HG03066 (cell line): ENCODE measurements around the gene DIO2.

Experiments used
- ATAC-seq: cut with Tn5 transposase; IDR thresholded peaks from one replicate; pipeline ENCODE4 v1.9.1; 2021; ENCODE audit warnings: low read depth; ENCODE audit not compliant: unreplicated experiment

DIO2 gene

GRCh38 chr14:80172375-80173051 is 38.8 kb downstream of the DIO2 start:
- ATAC-seq, result no peak

- no peak for ATAC-seq
Observed at GRCh38 chr14:80167793-80168448, 43.4 kb downstream of the DIO2 start.

GRCh38 chr14:80164991-80165721 is 46.1 kb downstream of the DIO2 start:
- ATAC-seq, result no peak

DNA sequence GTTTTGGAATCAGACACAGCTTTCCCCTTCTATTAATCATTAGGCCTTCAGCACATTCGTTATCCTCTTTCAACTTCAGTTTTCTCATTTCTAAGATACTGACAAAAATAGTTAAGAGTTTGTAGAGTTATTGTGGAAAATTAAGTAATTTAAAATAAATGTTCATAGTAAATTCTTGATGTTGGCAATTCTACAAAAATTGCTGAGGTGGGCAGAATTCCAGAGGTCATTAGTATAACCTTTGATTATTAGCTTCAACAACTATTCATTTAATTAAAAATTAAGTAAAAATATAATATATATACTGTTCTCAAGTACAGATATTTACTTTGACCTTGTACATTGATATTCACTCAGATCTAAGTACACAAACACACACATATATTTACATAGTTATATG is 58.5 kb downstream of the DIO2 start:
- no peak for ATAC-seq

- no peak for ATAC-seq
Observed at GRCh38 chr14:80152166-80152565, 59.1 kb downstream of the DIO2 start.

GRCh38 chr14:80150301-80150700 is 61.0 kb downstream of the DIO2 start:
- no peak for ATAC-seq
